ENCODE data around the gene MAU2. TPM values are rescaled to one million over a fixed set of nuclear protein-coding genes. Genes with fewer than 3 reads are reported as not detected.
"Not testable (repeated sequence)": the region's sequence is repeated elsewhere in the genome, so short reads cannot be mapped to it uniquely, and the experiment has no call there.

MAU2 gene
- total RNA-seq, 2 experiments from 2014 or later = 38.6 to 40.9 TPM

DNA sequence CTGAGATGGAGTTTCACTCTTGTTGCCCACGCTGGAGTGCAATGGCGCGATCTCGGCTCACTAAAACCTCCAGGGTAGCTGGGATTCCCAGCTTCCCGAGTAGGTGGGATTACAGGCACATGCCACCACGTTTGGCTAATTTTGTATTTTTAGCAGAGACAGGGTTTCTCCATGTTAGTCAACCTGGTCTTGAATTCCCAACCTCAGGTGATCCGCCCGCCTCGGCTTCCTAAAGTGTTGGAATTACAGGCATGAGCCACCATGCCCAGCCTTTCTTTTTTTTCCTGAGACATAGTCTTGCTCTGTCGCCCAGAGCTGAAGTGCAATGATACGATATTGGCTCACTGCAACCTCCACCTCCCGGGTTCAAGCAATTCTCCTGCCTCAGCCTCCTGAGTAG, 59.7 kb downstream of the MAU2 start:
- CTCF ChIA-PET = interaction anchor here (1.8 kb wide), 1 partner anchor 110 kb away, joined by 5 read pairs; no protein-coding TSS in a partner anchor

GRCh38 chr19:19381007-19381926, 60.6 kb downstream of the MAU2 start:
- ChIA-PET POLR2A (no interaction called here), CTCF (no interaction called here)
- H3K4me3 Mint-ChIP-seq = no peak overlapping the region
- no peak overlapping the region for H3K27ac Mint-ChIP-seq
- no peaks in the 10 kb centered on the region for H3K36me3 Mint-ChIP-seq
- H3K4me1 Mint-ChIP-seq (ENCODE audit: low read depth) = no peaks in the 10 kb centered on the region
- H3K9me3 Mint-ChIP-seq = no peaks in the 10 kb centered on the region
- DNase-seq = no peak
- H3K27me3 Mint-ChIP-seq = no peaks in the 10 kb centered on the region
- intact Hi-C loops (cut with micrococcal nuclease) = no loop called here

More for the DNA sequence above, 59.7 kb downstream of the MAU2 start:
- H3K4me3 Mint-ChIP-seq; H3K27ac Mint-ChIP-seq; H3K4me1 Mint-ChIP-seq (ENCODE audit: low read depth); H3K9me3 Mint-ChIP-seq; DNase-seq; POLR2A ChIA-PET; H3K36me3 Mint-ChIP-seq; intact Hi-C loops (cut with micrococcal nuclease); H3K27me3 Mint-ChIP-seq: not testable (repeated sequence)

GRCh38 chr19:19382118-19382517, 61.5 kb downstream of the MAU2 start:
- ChIA-PET CTCF (interaction anchor here (1.1 kb wide), 1 partner anchor 108 kb away, joined by 3 read pairs; no protein-coding TSS in a partner anchor), POLR2A (no interaction called here)
- Mint-ChIP-seq H3K4me3 (no peak overlapping the region), H3K4me1 (ENCODE audit: low read depth) (peaks cover 5% of the 10 kb centered on the region), H3K9me3 (no peaks in the 10 kb centered on the region), H3K27ac (no peak overlapping the region), H3K36me3 (no peaks in the 10 kb centered on the region), H3K27me3 (no peaks in the 10 kb centered on the region)
- intact Hi-C loops (cut with micrococcal nuclease) = no loop called here
- no peak for DNase-seq

- POLR2A ChIA-PET = interaction anchor here (1.6 kb wide), 2 partner anchors 11 to 21 kb away, joined by 5 to 12 read pairs; partner anchors contain the start of gene GATAD2A
- no peak for DNase-seq
- no peaks in the 10 kb centered on the region for H3K9me3 Mint-ChIP-seq
- CTCF ChIA-PET = interaction anchor here (0.6 to 1.7 kb wide), 6 partner anchors 10 to 105 kb away, joined by 3 to 8 read pairs (median 4); no protein-coding TSS in a partner anchor
- peak overlapping the region; percentile 80 for H3K4me3 Mint-ChIP-seq
- peaks cover 2% of the 10 kb centered on the region for H3K36me3 Mint-ChIP-seq
- intact Hi-C loops (cut with micrococcal nuclease) = no loop called here
- H3K27me3 Mint-ChIP-seq = no peaks in the 10 kb centered on the region
- peaks cover 29% of the 10 kb centered on the region for H3K4me1 Mint-ChIP-seq (ENCODE audit: low read depth)
- no peak overlapping the region for H3K27ac Mint-ChIP-seq
Measured at GRCh38 chr19:19384486-19384885, 63.9 kb downstream of the MAU2 start.

DNA sequence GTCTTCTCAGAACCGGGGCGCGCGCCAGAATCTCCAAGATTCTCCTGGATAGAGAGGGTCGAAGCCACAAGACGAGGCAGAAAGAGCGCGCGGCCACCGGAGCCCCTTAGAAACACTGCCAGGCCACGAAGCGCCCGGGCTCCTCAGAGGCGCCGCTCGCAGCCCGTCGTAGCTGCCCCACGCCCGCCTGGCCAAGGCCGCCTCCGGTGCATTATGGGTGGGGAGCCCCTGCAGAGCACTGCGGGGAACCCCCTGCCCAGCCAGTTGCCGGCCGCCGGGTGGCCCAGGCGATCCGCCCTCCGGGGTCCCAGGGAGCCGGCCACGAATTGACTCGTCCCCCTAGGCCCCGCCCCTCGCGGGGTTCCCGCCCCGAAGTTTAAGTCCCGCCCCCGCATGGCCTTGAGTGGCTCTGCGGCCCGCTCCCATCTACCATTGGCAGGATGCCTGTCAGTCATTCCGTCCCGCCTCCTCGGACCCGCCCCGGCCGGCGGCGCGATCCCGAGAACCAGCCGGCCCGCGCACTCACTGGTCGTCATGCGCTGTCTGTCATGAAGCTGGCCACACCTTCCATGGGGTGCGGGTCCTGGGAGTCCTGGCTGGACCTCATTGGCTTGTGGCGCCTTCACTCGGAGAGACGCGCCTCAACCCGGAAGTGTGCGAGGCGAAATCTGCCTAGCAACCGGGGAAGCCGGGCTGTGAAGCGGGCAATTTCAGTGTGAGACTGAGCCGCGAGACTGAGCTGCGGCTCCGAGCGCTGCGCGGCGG, 64.7 kb downstream of the MAU2 start:
- Mint-ChIP-seq H3K27ac (peak overlapping the region; percentile 85), H3K36me3 (peaks cover 2% of the 10 kb centered on the region), H3K4me3 (peak overlapping the region; percentile 80), H3K9me3 (no peaks in the 10 kb centered on the region), H3K27me3 (no peaks in the 10 kb centered on the region), H3K4me1 (ENCODE audit: low read depth) (peaks cover 35% of the 10 kb centered on the region)
- ChIA-PET POLR2A (interaction anchor here (0.6 to 1.6 kb wide), 5 partner anchors 12 to 75 kb away, joined by 3 to 12 read pairs (median 5); partner anchors contain the start of genes GATAD2A and MAU2), CTCF (interaction anchor here (0.6 to 1.7 kb wide), 8 partner anchors 11 to 105 kb away, joined by 3 to 8 read pairs (median 5); partner anchors contain the start of gene GATAD2A)
- peak; percentile 100 for DNase-seq
- intact Hi-C loops (cut with micrococcal nuclease) = loop anchor here (1.0 kb wide), 5 partner anchors 20 to 104 kb away; partner anchors contain the start of genes GATAD2A, MAU2 and SUGP1

GRCh38 chr19:19385896-19386869, 65.6 kb downstream of the MAU2 start:
- peak; percentile 73 for DNase-seq
- peaks cover 2% of the 10 kb centered on the region for H3K36me3 Mint-ChIP-seq
- POLR2A ChIA-PET = interaction anchor here (0.6 to 1.6 kb wide), 5 partner anchors 13 to 74 kb away, joined by 3 to 12 read pairs (median 5); partner anchors contain the start of genes GATAD2A and MAU2
- peak overlapping the region; percentile 85 for H3K27ac Mint-ChIP-seq
- no peaks in the 10 kb centered on the region for H3K9me3 Mint-ChIP-seq
- H3K4me1 Mint-ChIP-seq (ENCODE audit: low read depth) = peaks cover 43% of the 10 kb centered on the region
- H3K27me3 Mint-ChIP-seq = no peaks in the 10 kb centered on the region
- intact Hi-C loops (cut with micrococcal nuclease) = loop anchor here (1.0 kb wide), 5 partner anchors 19 to 103 kb away; partner anchors contain the start of genes GATAD2A, MAU2 and SUGP1
- peak overlapping the region; percentile 83 for H3K4me3 Mint-ChIP-seq
- CTCF ChIA-PET = interaction anchor here (1.2 to 1.7 kb wide), 5 partner anchors 11 to 25 kb away, joined by 3 to 6 read pairs (median 5); partner anchors contain the start of gene GATAD2A

DNA sequence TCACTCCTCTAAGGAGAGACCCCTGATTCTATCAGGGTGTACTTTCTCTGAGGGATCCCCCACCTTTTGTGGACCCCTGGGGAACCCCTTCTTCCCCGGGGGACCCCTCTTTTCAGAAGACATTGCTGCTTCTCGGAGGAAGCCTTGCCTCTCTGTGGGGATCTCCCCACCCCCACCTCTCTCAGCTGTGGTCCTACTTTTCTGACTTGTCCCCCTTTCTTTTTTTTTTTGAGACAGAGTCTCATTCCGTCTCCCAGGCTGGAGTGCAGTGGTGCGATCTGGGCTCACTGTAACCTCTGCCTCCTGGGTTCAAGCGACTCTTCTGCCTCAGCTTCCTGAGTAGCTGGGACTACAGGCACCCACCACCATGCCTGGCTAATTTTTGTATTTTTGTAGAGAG, 66.5 kb downstream of the MAU2 start:
- ChIA-PET CTCF (no interaction called here), POLR2A (interaction anchor here (0.6 to 0.7 kb wide), 2 partner anchors 18 to 352 kb away, joined by 3 read pairs; partner anchors contain the start of gene GATAD2A)
- Mint-ChIP-seq H3K27ac (peak overlapping the region; percentile 77), H3K4me1 (ENCODE audit: low read depth) (peaks cover 49% of the 10 kb centered on the region), H3K36me3 (peaks cover 2% of the 10 kb centered on the region), H3K27me3 (no peaks in the 10 kb centered on the region), H3K9me3 (no peaks in the 10 kb centered on the region), H3K4me3 (peak overlapping the region; percentile 83)
- no peak for DNase-seq
- intact Hi-C loops (cut with micrococcal nuclease) = no loop called here

DNA sequence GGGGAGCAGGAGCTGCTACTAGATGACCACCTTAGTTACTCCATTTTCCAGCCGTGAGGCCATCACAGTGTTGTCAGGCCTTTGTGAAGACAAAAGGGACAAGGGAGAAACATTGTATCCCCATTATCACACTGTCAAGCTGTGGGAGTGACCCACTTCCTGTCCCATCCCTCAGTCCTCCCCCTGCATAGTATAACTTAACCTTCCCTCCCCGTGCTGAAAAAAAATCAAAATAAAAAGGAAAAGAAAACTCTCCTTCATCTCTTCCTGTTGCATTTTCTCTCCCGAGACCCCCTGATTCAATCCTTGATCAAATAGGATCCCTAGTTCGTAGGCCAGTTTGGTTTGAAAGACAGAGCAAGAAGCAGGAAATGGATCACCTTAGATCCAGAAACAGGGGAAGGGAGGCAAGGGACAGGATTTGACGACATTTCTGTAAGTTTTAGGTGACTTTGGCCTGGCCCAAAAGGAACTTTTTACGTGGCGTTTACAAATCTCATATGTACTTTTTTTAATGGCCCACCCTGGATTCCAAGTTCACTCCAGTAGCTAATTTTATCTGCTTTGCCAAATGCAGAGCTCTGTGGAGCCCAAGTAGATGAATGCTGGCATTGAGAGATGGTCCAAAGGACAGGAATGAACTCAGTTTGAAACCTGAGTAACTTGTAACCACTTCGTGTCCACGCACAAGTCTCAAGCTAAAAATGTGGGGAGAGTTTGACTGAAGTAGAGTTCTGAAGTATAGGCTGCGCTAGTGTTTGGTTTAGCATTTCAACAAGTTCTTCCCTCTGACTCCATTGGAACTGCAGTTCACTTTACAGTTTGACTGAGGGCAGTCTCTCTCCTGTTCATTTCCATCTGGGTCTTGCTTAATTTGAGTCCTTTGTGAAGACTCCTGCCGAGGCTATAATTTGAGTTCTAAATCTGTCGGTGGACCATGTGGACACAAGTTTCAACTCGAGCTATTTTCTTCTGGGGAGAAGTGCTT, 68.2 kb downstream of the MAU2 start:
- peak overlapping the region; percentile 83 for H3K4me3 Mint-ChIP-seq
- peaks cover 56% of the 10 kb centered on the region for H3K4me1 Mint-ChIP-seq (ENCODE audit: low read depth)
- peaks cover 2% of the 10 kb centered on the region for H3K36me3 Mint-ChIP-seq
- peak overlapping the region; percentile 26 for H3K27ac Mint-ChIP-seq
- intact Hi-C loops (cut with micrococcal nuclease) = no loop called here
- DNase-seq = no peak
- CTCF ChIA-PET = interaction anchor here (0.8 to 1.1 kb wide), 2 partner anchors 16 to 102 kb away, joined by 5 to 6 read pairs; partner anchors contain the start of gene GATAD2A
- POLR2A ChIA-PET = interaction anchor here (1.2 kb wide), 1 partner anchor 17 kb away, joined by 4 read pairs; the partner anchor contains the start of gene GATAD2A
- no peaks in the 10 kb centered on the region for H3K27me3 Mint-ChIP-seq
- no peaks in the 10 kb centered on the region for H3K9me3 Mint-ChIP-seq

- H3K4me3 Mint-ChIP-seq; H3K36me3 Mint-ChIP-seq; intact Hi-C loops (cut with micrococcal nuclease); H3K27ac Mint-ChIP-seq; H3K27me3 Mint-ChIP-seq; DNase-seq; CTCF ChIA-PET; POLR2A ChIA-PET; H3K9me3 Mint-ChIP-seq: not testable (repeated sequence)
- peaks cover 64% of the 10 kb centered on the region for H3K4me1 Mint-ChIP-seq (ENCODE audit: low read depth)
Measured at GRCh38 chr19:19389683-19390082, 69.1 kb downstream of the MAU2 start.

GRCh38 chr19:19394333-19394732, 73.7 kb downstream of the MAU2 start:
- H3K36me3 Mint-ChIP-seq; DNase-seq; intact Hi-C loops (cut with micrococcal nuclease); CTCF ChIA-PET; H3K9me3 Mint-ChIP-seq; H3K4me3 Mint-ChIP-seq; POLR2A ChIA-PET; H3K27me3 Mint-ChIP-seq: not testable (repeated sequence)
- H3K4me1 Mint-ChIP-seq (ENCODE audit: low read depth) = peaks cover 44% of the 10 kb centered on the region
- H3K27ac Mint-ChIP-seq = peak overlapping the region; percentile 72

Measured in activated CD4-positive, alpha-beta memory T cell treated with anti-CD3 and anti-CD28 coated beads for 36 hours (primary cell).